Stimulated activated CD8-positive, alpha-beta memory T cell treated with anti-CD3 and anti-CD28 coated beads, Interleukin-4, amount 100 ng/mL, for 1 hour (primary cell): ENCODE measurements around the gene ELOA2.
"Not testable (repeated sequence)": the region's sequence is repeated elsewhere in the genome, so short reads cannot be mapped to it uniquely, and the experiment has no call there.

Source experiments
- DNase-seq, 2 donors: peaks; one replicate each; pipeline ENCODE4 v3.0.0-alpha.2; 2020; ENCODE audit warnings: low read depth in 2 of 2, low spot score in 1 of 2

The ELOA2 gene, protein sequence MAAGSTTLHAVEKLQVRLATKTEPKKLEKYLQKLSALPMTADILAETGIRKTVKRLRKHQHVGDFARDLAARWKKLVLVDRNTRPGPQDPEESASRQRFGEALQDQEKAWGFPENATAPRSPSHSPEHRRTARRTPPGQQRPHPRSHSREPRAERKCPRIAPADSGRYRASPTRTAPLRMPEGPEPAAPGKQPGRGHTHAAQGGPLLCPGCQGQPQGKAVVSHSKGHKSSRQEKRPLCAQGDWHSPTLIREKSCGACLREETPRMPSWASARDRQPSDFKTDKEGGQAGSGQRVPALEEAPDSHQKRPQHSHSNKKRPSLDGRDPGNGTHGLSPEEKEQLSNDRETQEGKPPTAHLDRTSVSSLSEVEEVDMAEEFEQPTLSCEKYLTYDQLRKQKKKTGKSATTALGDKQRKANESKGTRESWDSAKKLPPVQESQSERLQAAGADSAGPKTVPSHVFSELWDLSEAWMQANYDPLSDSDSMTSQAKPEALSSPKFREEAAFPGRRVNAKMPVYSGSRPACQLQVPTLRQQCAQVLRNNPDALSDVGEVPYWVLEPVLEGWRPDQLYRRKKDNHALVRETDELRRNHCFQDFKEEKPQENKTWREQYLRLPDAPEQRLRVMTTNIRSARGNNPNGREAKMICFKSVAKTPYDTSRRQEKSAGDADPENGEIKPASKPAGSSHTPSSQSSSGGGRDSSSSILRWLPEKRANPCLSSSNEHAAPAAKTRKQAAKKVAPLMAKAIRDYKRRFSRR

DNA sequence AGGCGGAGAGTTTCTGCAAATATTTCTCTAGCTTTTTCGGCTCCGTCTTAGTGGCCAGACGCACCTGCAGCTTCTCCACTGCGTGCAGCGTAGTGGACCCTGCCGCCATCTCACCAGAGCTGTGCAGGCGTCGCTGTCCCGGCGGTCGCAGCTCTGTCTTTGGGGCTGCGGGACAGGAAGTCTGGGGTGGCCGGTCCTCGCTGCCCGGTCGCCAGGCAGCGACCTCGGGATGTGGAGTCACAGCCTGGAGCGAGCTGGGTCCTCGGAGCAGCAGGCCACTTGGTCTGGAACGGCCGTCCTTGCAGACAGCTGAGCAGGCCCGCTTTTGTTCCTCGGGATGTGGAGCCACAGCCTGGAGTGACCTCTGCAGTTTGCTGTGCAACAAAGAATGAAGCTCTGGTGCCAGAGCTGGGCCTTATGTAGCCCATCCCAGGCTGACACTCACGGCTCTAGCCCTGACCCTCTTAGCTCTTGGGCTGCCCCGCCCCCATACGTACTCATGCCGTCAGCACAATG, at the start of gene ELOA2:
TSS of gene ELOA2 (minus strand) at position 466 of the 516 bp plus-strand sequence. CDS start at position 109, 357 bp downstream.
- DNase-seq = no peak

DNA sequence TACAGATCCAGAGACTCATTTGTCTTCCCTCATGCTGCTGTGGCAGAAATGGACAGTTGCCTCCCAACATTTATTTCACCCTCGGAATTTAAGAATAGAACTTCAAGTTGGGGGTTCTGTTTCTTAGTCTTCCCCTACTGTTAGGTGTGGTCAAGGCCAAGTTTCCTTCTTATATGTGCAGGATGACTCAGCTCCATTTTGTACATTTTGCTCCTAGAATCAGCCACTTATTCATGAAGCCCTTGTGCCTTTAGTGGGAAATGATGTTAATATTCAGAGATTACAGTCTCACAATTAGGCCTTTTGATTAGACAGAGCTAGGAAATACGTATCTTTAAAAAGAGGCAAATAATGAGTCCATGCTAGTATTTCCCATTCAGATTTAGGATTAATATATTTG, 46.2 kb upstream of the ELOA2 start:
- DNase-seq = no peak

DNA sequence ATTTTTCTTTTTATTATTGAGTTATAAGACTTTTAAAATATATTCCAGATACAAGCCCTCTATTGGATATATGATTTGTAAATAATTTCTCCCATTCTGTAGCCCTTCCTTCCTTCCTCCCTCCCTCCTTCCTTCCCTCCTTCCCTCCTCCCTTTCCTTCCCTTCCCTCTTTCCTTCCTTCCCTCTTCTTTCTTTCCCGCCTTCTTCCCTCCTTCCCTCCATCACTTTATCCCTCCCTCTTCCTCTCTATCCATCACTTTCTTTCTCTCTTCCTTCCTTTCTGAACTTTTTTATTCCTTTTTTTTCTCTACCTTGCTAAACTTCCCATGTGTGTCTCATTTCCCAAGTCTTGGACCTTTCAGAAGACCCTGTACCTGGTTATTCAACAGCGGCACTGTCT, 45.5 kb upstream of the ELOA2 start:
- DNase-seq = no peak

DNA sequence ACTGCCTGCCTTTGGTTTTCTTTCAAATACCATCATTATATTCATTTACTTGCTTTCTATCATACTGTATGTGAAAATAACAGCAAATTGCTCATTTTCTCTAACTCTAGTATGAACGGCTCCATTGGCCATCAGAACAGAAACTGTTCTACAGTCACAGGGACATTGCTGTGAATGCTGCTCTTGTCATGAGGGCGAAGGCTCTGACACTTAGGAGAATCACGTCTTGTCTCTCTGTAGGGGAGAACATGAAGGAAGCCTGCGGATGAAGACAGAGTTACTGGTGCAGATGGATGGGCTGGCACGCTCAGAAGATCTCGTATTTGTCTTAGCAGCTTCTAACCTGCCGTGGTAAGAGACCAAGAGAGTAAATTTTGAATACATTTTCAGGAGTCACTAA, 41.7 kb upstream of the ELOA2 start:
- no peak for DNase-seq

DNA sequence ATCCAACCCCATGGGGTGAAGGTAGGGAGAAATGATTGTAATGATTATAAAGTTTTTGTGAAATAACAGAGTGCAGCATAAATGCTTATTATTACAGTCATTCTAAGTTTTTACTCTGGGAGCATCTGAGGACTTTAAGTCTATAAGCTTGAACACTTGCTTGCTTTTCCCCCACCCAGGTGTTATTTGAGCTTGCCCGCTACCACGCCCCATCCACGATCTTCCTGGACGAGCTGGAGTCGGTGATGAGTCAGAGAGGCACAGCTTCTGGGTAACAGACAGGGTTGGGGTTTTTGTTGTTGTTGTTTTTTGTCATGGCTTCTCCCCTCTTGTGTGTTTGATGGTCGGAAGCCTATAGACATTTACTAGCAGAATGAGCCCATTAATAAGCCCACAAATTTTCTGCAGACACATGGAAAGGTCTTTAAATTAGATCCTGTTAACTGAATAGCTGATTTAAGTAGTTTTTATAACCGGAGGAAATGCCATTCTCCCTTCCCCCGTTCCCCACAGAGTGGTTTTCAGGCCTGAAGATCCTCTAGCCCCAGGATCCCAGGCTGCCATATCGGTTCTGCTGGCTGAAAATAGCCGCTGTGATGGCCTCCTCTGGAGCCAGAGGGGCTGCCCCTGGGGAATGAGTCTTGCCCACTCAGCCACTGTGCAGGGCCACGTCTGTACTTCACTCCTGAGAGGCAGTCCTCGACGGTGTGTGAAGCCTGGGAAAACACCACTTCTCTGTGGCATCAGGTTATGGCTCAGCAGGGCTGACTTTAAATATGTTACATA, 39.9 kb upstream of the ELOA2 start:
- DNase-seq = no peak

DNA sequence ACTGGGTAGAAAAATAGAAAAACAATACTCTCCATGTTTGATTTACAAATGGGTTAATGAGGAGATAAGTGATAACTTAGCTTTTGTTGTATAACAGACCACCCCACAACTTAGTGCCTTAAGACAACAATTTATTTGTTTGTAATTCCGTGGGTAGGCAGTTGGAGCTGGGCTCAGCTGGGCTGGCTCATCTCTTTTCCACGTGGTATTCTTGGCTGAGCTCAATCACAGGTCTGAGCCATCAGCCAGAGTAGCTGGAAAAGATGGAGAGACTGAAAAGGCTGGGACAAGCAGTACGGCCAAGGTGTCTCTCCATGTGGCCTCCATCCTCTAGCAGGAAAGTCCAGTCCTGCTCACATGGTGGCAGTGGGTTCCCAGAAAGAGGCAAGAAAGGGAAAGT, 32.2 kb upstream of the ELOA2 start:
- DNase-seq = no peak

DNA sequence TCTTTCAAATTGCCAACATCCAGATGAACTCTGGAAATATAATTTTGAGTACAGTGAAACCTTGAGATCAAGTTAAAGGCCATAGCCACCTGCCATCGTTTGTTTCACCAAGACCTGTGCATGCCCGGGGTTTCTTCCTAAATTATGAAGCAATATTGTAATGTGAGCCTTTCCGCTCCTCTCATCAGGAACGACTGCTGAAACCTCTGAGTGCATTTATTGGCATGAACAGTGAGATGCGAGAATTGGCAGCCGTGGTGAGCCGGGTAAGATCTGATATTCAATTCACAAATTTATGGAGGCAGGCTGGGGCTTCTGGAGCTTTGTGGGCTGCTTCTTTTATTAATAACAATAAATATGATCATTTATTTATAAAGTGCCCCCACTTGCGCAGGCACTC, 27.7 kb upstream of the ELOA2 start:
- DNase-seq = no peak

DNA sequence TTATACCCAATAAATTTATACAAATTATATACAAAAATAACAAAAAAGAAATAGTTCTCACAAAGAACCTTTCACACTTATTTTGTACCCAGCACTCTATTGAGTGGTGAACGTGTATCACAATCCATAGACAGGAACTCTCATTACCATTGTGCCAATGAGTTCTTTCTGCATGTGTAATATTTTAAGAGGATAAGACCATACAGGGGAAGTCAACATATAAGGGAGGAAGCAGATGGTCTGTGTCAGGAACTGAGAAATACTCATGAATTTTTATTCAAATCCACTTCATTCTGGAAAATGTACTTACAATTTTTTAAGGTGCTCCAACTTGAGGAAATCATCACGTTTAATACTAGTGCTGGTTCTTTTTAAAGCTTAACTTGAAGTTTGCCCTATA, 27.1 kb upstream of the ELOA2 start:
- no peak for DNase-seq

DNA sequence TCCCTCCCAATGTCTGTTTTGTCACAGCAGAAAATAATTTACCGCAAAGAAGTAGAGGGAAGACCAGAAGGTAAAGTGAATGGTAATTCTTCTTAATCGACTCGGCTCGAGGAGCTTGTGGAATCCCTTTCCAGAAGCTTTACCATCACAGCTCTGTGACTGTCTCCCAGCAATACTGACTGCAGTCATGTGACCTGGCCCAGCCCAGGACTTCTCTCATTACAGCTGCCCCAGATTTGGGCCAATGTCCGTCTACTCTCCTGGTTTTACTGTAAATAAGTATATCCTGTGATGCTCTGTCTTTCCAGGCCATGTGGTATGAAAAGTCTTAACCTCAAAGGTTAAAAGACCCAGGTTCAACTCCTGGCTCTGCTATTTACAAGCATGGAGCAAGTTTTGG, 18.9 kb upstream of the ELOA2 start:
- DNase-seq = no peak

DNA sequence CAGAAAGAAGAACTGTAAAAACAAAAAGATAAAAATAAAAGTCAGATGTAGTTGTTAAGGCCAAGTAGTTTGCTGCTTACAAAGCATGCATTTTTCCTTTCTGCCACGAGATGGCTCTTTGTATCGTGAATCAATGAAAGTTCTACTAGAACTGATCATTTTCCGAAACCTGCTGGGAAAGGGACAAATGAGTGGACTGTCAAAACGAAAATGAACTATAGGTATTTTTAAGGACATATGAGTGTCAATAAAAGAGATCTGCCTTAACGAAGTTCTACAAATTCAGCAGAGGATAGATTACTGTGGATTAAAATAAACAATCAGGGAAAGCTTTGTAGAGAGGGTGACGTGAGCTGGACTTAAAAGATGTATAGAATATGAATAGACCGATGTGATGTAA, 15.0 kb upstream of the ELOA2 start:
- no peak for DNase-seq

DNA sequence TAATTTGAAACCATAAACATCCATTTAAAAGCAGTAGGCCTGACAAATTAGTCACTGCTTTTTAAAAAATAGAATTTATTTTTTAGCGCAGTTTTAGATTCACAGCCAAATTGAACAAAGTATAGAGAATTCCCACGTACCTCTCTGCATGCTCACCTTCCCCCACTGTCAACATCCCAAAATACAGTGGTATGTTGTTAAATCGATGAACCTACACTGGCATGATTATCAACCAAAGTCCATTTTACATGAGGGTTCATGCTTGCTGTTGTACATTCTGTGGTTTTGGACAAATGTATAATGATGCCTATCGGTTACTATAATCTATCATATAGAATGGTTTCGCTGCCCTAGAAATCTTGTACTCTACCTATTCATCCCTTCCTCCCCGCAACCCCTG, 5.6 kb upstream of the ELOA2 start:
- no peak for DNase-seq

DNA sequence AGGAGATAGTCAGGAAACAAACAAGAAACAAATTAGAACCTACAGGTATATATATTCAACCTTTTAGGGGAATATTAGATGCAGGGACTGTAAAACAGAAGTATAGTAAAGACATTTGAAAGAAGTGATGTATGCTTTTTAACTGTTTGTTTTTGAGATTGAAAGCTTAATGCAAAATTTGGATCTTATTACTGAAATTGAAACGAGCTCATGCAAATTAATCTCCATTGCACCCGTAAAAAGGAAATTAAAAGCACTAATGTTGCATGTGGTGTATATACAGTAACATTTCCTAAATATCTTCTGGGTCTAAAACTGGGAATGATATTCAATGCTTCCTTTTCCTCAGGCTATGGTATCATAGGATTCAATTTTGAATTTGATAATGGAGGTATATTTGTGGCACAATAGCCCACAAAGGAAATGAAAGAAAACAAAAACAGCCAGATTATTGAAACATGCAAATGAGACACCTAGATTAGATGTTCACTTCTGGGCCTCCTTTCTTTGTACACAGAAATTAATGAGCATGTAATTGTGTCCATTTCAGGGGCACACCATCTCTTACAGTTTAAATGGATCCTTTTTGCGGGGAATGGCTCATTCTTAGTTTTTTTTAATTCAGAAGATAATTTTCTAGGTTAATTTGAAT, 1.6 kb upstream of the ELOA2 start:
- DNase-seq = no peak

DNA sequence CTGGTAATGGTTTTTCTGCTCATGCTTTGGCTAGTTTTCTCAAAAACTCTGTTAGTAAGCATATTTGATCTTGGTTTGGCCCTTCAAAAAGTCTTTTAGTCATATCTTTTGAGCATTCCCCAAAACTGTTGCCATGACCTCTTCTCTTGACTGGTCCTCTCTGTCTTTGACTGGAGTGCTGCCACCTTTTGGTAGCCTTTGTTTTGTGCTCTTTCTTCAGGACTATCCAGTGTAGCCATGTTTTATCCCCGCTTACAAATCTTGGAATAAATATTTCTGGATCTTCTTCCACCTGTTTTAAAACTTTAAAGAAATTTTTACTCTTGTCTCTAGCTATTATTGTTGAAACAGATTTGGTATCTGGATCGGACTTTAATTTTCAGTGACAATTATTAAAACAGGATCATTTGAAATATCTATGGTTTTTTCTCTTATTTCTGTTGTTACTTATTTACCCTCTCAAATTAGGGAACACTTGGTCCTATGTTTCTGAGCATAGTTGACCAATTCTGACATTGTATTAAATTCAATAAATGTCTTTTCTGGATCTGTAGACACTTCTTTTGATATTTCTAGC, 965 bp upstream of the ELOA2 start:
- no peak for DNase-seq

DNA sequence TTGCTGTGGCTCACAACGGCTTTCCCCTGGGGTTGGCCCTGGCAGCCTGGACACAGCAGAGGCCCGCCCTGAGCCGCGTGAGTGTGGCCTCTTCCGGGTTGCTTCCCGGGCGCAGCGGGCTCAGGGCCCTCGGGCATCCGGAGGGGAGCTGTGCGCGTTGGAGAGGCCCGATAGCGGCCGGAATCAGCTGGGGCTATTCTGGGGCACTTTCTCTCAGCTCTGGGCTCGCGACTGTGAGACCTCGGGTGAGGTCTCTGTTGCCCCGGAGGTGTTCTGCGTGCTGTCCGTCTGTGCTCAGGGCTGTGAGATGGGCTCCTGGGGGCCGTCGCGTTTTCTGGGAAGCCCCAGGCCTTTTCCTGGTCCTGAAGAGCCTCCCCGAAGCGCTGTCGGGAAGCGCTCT, 830 bp downstream of the ELOA2 start:
- not testable (repeated sequence) for DNase-seq

DNA sequence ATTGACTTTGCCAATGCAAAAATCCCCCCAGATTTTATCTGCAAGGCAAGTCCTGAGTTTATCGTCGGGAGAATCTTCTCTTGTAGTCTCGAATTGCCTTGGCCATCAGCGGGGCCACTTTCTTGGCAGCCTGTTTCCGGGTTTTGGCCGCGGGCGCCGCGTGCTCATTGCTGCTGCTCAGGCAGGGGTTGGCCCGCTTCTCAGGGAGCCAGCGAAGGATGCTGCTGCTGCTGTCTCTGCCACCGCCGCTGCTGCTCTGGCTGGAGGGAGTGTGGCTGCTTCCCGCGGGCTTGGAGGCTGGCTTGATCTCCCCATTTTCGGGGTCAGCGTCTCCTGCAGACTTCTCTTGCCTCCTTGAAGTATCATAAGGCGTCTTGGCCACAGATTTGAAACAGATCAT, 2.5 kb downstream of the ELOA2 start:
- no peak for DNase-seq

DNA sequence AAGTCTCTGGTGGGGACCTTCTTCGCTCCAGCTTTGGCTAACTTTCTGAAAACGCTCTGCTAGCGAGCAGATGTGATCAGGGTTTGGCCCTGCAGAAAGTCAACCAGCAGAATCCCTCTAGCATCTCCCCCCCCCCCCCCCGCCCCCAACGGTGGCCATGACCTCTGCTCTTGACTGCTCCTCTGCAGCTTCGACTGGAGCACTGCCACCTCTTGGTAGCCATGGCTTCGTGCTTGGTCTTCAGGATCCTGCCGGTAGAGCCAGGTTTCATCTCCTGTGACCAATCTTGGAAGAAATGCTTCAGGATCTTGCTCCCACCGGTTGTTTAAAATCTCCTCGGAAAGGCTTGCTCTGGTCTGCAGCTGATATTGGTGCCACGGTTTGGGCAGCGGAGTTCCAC, 4.5 kb downstream of the ELOA2 start:
- DNase-seq = not testable (repeated sequence)

DNA sequence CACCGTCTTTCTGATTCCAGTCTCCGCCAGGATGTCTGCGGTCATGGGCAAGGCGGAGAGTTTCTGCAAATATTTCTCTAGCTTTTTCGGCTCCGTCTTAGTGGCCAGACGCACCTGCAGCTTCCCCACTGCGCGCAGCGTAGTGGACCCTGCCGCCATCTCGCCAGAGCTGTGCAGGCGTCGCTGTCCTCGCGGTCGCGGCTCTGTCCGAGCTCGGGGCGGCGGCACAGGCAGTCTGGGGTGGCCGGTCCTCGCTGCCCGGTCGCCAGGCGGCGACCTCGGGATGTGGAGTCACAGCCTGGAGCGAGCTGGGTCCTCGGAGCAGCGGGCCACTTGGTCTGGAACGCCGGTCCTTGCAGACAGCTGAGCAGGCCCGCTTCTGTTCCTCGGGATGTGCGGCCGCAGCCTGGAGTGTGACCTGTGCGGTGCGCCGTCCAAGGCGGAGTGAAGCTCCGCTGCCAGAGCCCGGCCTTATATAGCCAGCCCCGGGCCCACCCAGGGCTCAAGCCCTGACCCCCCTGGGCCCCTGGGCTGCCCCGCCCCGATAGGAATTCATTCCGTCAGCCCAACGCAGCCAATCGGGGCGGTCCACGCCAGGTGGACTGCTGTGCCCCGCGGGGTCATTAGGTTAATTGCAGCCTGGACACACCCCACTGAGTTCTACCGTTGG, 5.6 kb downstream of the ELOA2 start:
- DNase-seq = not testable (repeated sequence)

DNA sequence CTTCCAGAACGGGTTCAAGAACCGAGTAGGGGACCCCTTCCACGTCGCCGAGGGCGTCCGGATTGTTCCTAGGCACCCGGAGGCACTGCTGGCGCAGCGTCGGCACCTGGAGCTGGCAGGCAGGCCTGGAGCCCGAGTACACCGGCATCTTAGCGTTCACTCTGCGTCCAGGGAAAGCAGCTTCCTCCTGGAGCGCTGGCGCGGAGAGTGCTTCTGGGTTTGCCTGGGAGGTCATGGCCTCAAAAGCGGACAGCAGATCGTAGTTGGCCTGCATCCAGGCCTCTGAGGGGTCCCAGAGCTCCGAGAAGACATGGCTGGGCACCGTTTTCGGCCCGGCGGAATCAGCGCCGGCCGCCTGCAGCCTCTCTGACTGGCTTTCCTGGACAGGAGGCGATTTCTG, 6.7 kb downstream of the ELOA2 start:
- DNase-seq = not testable (repeated sequence)

DNA sequence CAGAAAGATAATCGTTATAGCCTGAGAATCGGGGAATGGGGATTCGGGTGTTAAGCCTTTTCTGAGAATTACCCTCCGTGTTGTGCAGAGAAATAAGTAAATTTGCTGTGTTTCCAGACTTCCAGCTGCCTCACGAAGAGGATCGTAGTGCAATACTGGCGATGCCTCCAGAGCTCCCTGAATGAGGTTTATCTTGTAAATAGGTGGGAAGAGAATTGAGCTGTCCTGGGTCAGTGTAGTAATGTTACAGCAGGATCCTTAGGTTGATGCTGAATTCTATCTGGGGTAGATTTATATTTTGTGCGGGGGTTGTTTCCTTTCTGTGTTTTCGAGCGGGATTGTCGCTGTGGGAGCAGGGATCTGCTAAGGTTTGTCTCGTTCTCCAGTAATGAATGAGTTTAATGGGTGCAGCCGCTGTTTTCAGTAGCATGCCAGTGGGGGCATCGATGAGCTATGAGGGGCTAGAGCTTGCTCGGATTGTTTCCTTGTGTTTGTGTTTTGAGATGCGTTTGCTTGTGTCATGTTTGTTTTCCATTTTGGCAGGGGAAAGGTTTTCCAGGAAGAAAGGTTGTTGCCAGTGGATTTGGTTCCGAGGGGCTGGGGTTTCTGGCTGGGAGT, 9.8 kb downstream of the ELOA2 start:
- not testable (repeated sequence) for DNase-seq
